PC-3 (cell line): Measurements from ENCODE around the gene RFK.

Source experiments
- EZH2 ChIP-seq: fragments of 300-600 bp; sonication (generic); IDR thresholded peaks from one replicate; pipeline ENCODE4 v1.6.1; 2017; ENCODE audit warnings: antibody characterized with exemption, mild to moderate bottlenecking, low read length; ENCODE audit not compliant: unreplicated experiment
- TF ChIP-seq, protein P1 (sequence below): fragments of 300-600 bp; sonication (generic); conservative IDR thresholded peaks from 2 replicates; pipeline ENCODE4 v1.5.1; 2017; ENCODE audit warnings: antibody characterized with exemption, low read depth, mild to moderate bottlenecking, low read length

DNA sequence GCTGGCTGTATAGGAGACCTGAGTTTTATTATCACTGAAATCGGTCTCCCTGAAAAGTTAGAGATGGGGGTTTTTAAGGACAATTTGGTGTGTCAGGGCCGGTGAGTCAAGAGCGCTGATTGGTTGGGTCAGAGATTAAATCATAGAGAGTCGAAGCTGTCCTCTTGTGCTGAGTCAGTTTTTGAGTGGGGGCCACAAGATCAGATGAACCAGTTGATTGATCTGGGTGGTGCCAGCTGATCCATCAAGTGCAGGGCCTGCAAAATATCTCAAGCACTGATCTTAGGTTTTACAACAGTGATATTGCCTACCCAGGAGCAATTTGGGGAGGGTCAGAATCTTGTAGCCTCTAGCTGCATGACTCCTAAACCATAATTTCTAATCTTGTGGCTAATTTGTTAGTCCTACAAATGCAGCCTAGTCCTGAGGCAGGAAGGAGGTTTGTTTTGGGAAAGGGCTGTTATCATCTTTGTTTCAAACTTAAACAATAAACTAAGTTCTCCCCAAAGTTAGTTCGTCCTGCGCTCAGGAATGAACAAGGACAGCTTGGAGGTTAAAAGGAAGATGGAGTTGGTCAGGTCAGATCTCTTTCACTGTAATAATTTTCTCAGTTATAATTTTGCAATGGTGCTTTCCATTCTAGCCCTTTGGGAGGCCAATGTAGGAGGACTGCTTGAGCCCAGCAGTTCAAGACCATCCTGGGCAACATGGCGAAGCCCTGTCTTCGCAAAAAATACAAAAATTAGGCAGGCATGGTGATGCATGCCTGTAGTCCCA, 31.6 kb upstream of the RFK start:
- TF ChIP-seq, protein P1, sequence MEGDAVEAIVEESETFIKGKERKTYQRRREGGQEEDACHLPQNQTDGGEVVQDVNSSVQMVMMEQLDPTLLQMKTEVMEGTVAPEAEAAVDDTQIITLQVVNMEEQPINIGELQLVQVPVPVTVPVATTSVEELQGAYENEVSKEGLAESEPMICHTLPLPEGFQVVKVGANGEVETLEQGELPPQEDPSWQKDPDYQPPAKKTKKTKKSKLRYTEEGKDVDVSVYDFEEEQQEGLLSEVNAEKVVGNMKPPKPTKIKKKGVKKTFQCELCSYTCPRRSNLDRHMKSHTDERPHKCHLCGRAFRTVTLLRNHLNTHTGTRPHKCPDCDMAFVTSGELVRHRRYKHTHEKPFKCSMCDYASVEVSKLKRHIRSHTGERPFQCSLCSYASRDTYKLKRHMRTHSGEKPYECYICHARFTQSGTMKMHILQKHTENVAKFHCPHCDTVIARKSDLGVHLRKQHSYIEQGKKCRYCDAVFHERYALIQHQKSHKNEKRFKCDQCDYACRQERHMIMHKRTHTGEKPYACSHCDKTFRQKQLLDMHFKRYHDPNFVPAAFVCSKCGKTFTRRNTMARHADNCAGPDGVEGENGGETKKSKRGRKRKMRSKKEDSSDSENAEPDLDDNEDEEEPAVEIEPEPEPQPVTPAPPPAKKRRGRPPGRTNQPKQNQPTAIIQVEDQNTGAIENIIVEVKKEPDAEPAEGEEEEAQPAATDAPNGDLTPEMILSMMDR, result no peak
- TF ChIP-seq EZH2, result no peak
